GM10266 (cell line): ENCODE measurements around the gene ENTPD2.
"Not testable (repeated sequence)": the region's sequence is repeated elsewhere in the genome, so short reads cannot be mapped to it uniquely, and the experiment has no call there.

ENCODE experiments used
- DNase-seq: peaks from one replicate; pipeline ENCODE4 v3.0.0; 2012; ENCODE audit errors: extremely low spot score
- CTCF ChIP-seq: IDR thresholded peaks from 2 replicates; pipeline ENCODE4 v1.5.1; 2012; ENCODE audit warnings: mild to moderate bottlenecking, low read depth; ENCODE audit not compliant: control insufficient read depth, insufficient read depth; ENCODE audit errors: missing control alignments

The ENTPD2 gene

GRCh38 chr9:137034039-137034708 is 19.7 kb downstream of the ENTPD2 start:
- no peak for TF ChIP-seq CTCF
- DNase-seq, result no peak

GRCh38 chr9:137033481-137033880 is 20.4 kb downstream of the ENTPD2 start:
- not testable (repeated sequence) for DNase-seq

- DNase-seq, result no peak
- no peak for TF ChIP-seq CTCF
These were observed 21.0 kb downstream of the ENTPD2 start for GRCh38 chr9:137032858-137033257.

GRCh38 chr9:137031904-137032640 is 21.8 kb downstream of the ENTPD2 start, which contains the start of gene FUT7:
Gene FUT7, minus strand, starts transcription at chr9:137032088. Its CDS starts 97 bp downstream, at chr9:137031991.
- TF ChIP-seq CTCF, result no peak
- DNase-seq, result no peak

GRCh38 chr9:137030538-137031527 is 23.0 kb downstream of the ENTPD2 start:
- no peak for DNase-seq
- no peak for TF ChIP-seq CTCF

GRCh38 chr9:137030006-137030405 is 23.9 kb downstream of the ENTPD2 start:
- TF ChIP-seq CTCF, result no peak
- DNase-seq, result no peak
